Smooth muscle cell of the brain vasculature (primary cell): ENCODE measurements around the gene PGS1.
"Not testable (repeated sequence)": the region's sequence is repeated elsewhere in the genome, so short reads cannot be mapped to it uniquely, and the experiment has no call there.

ENCODE experiments used
- DNase-seq: peaks from one replicate; pipeline ENCODE4 v3.0.0-alpha.2; 2012; ENCODE audit warnings: low read depth, low spot score

The PGS1 gene

GRCh38 chr17:78444392-78444791, 65.9 kb downstream of the PGS1 start:
- DNase-seq: no peak

GRCh38 chr17:78446833-78447232, 68.4 kb downstream of the PGS1 start:
- DNase-seq: no peak

- DNase-seq: no peak
Observed at GRCh38 chr17:78448356-78448993, 70.0 kb downstream of the PGS1 start.

GRCh38 chr17:78449983-78450595, 71.6 kb downstream of the PGS1 start:
- DNase-seq: no peak

- DNase-seq: no peak
Observed at GRCh38 chr17:78450696-78451345, 72.4 kb downstream of the PGS1 start.

- no peak for DNase-seq
Observed at GRCh38 chr17:78451753-78452152, 73.3 kb downstream of the PGS1 start.

- no peak for DNase-seq
Observed at GRCh38 chr17:78454346-78454745, 75.9 kb downstream of the PGS1 start.

GRCh38 chr17:78458091-78458490, 79.6 kb downstream of the PGS1 start:
- DNase-seq: no peak

GRCh38 chr17:78458736-78459335, 80.4 kb downstream of the PGS1 start:
- DNase-seq: no peak

GRCh38 chr17:78459696-78460095, 81.2 kb downstream of the PGS1 start:
- no peak for DNase-seq

GRCh38 chr17:78460176-78460675, 81.8 kb downstream of the PGS1 start:
- DNase-seq: no peak

GRCh38 chr17:78460951-78461798, 82.7 kb downstream of the PGS1 start:
- DNase-seq: no peak

GRCh38 chr17:78461799-78462053, 83.3 kb downstream of the PGS1 start:
- no peak for DNase-seq

GRCh38 chr17:78462148-78462547, 83.7 kb downstream of the PGS1 start:
- DNase-seq: no peak

- DNase-seq: not testable (repeated sequence)
Observed at GRCh38 chr17:78466109-78466785, 87.8 kb downstream of the PGS1 start.

GRCh38 chr17:78466786-78467715, 88.6 kb downstream of the PGS1 start:
- DNase-seq: no peak

GRCh38 chr17:78468366-78468765, 89.9 kb downstream of the PGS1 start:
- DNase-seq: no peak

GRCh38 chr17:78469443-78469842, 91.0 kb downstream of the PGS1 start:
- no peak for DNase-seq

GRCh38 chr17:78471635-78472034, 93.2 kb downstream of the PGS1 start:
- no peak for DNase-seq
